H9 (cell line): ENCODE measurements around the gene ATRN. TPM values are rescaled to one million over a fixed set of nuclear protein-coding genes. Genes with fewer than 3 reads are reported as not detected.

Experiments used
- DNase-seq: peaks from one replicate; pipeline ENCODE4 v3.0.0-alpha.2; 2017
- H2AFZ ChIP-seq: one replicate; pipeline ENCODE4 v1.6.1; 2013; ENCODE audit warnings: mild to moderate bottlenecking, low read length, control low read depth, moderate library complexity
- H2AK5ac ChIP-seq: 2 replicates; pipeline ENCODE4 v1.6.1; 2013; ENCODE audit warnings: low read length, control low read depth, mixed read lengths; ENCODE audit not compliant: insufficient read length
- H2BK120ac ChIP-seq: one replicate; pipeline ENCODE4 v1.6.1; 2013; ENCODE audit warnings: low read depth, mild to moderate bottlenecking, low read length, control low read depth, inconsistent platforms; ENCODE audit not compliant: poor library complexity, severe bottlenecking
- H2BK12ac ChIP-seq: 2 replicates; pipeline ENCODE4 v1.6.1; 2013; ENCODE audit warnings: low read length, control low read depth, mixed read lengths, low read depth; ENCODE audit not compliant: insufficient read length
- H2BK15ac ChIP-seq: 2 replicates; pipeline ENCODE4 v1.6.1; 2013; ENCODE audit warnings: low read depth, low read length, control low read depth
- H2BK20ac ChIP-seq: one replicate; pipeline ENCODE4 v1.6.1; 2013; ENCODE audit warnings: low read depth, mild to moderate bottlenecking, low read length, control low read depth, inconsistent platforms; ENCODE audit not compliant: poor library complexity, severe bottlenecking
- H2BK5ac ChIP-seq: 2 replicates; pipeline ENCODE4 v1.6.1; 2013; ENCODE audit warnings: low read length, control low read depth, mixed read lengths; ENCODE audit not compliant: insufficient read length
- H3K14ac ChIP-seq: 2 replicates; pipeline ENCODE4 v1.6.1; 2013; ENCODE audit warnings: low read length, control low read depth; ENCODE audit not compliant: insufficient read depth
- H3K18ac ChIP-seq: 2 replicates; pipeline ENCODE4 v1.6.1; 2013; ENCODE audit warnings: low read depth, mild to moderate bottlenecking, mixed read lengths, low read length, control low read depth; ENCODE audit not compliant: insufficient read length
- H3K23ac ChIP-seq: 2 replicates; pipeline ENCODE4 v1.6.1; 2013; ENCODE audit warnings: low read length, control low read depth, mixed read lengths, low read depth; ENCODE audit not compliant: insufficient read length
- H3K23me2 ChIP-seq: 2 replicates; pipeline ENCODE4 v1.6.1; 2013; ENCODE audit warnings: low read depth, mild to moderate bottlenecking, mixed read lengths, low read length, control low read depth; ENCODE audit not compliant: insufficient read length, poor library complexity, severe bottlenecking
- H3K27ac ChIP-seq: 2 replicates; pipeline ENCODE4 v1.5.1; 2013; ENCODE audit warnings: low read length, control low read depth, mixed read lengths, low read depth; ENCODE audit not compliant: insufficient read length
- H3K27me3 ChIP-seq: 2 replicates; pipeline ENCODE4 v1.6.1; 2013; ENCODE audit warnings: low read length, control low read depth, inconsistent platforms; ENCODE audit not compliant: insufficient read depth
- H3K4ac ChIP-seq: 2 replicates; pipeline ENCODE4 v1.6.1; 2013; ENCODE audit warnings: low read depth, mild to moderate bottlenecking, control low read depth, inconsistent platforms, low read length, moderate library complexity
- H3K4me1 ChIP-seq: 2 replicates; pipeline ENCODE4 v1.6.1; 2013; ENCODE audit warnings: low read length, control low read depth, inconsistent platforms; ENCODE audit not compliant: insufficient read depth
- H3K4me2 ChIP-seq: 2 replicates; pipeline ENCODE4 v1.6.1; 2013; ENCODE audit warnings: low read length, control low read depth, mixed read lengths; ENCODE audit not compliant: insufficient read length, insufficient read depth
- H3K56ac ChIP-seq: 2 replicates; pipeline ENCODE4 v1.6.1; 2013; ENCODE audit warnings: low read depth, mild to moderate bottlenecking, mixed read lengths, low read length, control low read depth; ENCODE audit not compliant: insufficient read length
- H3K79me1 ChIP-seq: 2 replicates; pipeline ENCODE4 v1.6.1; 2013; ENCODE audit warnings: low read depth, mild to moderate bottlenecking, moderate library complexity, low read length, control low read depth, inconsistent platforms; ENCODE audit not compliant: insufficient read depth, poor library complexity, severe bottlenecking
- H3K79me2 ChIP-seq: 2 replicates; pipeline ENCODE4 v1.6.1; 2013; ENCODE audit warnings: low read length, control low read depth, inconsistent platforms; ENCODE audit not compliant: insufficient read depth
- H3K9ac ChIP-seq: 2 replicates; pipeline ENCODE4 v1.6.1; 2013; ENCODE audit warnings: low read length, control low read depth, mixed read lengths; ENCODE audit not compliant: insufficient read length; ENCODE audit errors: extremely low read depth
- H3K9me3 ChIP-seq: one replicate; pipeline ENCODE4 v1.6.1; 2013; ENCODE audit warnings: low read depth, low read length, inconsistent platforms; ENCODE audit not compliant: control insufficient read depth
- H3T11ph ChIP-seq: one replicate; pipeline ENCODE4 v1.6.1; 2013; ENCODE audit warnings: mild to moderate bottlenecking, low read length, control low read depth, inconsistent platforms
- H4K20me1 ChIP-seq: one replicate; pipeline ENCODE4 v1.6.1; 2013; ENCODE audit not compliant: control insufficient read depth, insufficient read length, insufficient read depth
- H4K5ac ChIP-seq: 2 replicates; pipeline ENCODE4 v1.6.1; 2013; ENCODE audit warnings: low read depth, mild to moderate bottlenecking, mixed read lengths, low read length, control low read depth; ENCODE audit not compliant: insufficient read length
- H4K8ac ChIP-seq: replicated peaks from 2 replicates; pipeline ENCODE4 v1.6.1; 2013; ENCODE audit warnings: low read length, control low read depth, mixed read lengths, low read depth; ENCODE audit not compliant: insufficient read length
- H4K91ac ChIP-seq: 2 replicates; pipeline ENCODE4 v1.6.1; 2013; ENCODE audit warnings: low read depth, mild to moderate bottlenecking, moderate library complexity, mixed read lengths, low read length, control low read depth; ENCODE audit not compliant: insufficient read length
- H3K27ac Mint-ChIP-seq, 3 experiments: 2 replicates in 2 of 3; 3 replicates in 1 of 3; pipeline ENCODE4 v1.8.0; 2020 to 2021; ENCODE audit warnings: mixed read lengths in 3 of 3, mild to moderate bottlenecking in 1 of 3, moderate library complexity in 1 of 3
- H3K27me3 Mint-ChIP-seq: 2 replicates; pipeline ENCODE4 v1.8.0; 2021; ENCODE audit warnings: low read depth, mild to moderate bottlenecking, moderate library complexity, mixed read lengths
- H3K36me3 Mint-ChIP-seq, 3 experiments: 2 replicates in 2 of 3; 3 replicates in 1 of 3; pipeline ENCODE4 v1.8.0; 2020 to 2021; ENCODE audit warnings: low read depth in 3 of 3, mixed read lengths in 3 of 3; ENCODE audit not compliant: insufficient read depth in 1 of 3
- H3K4me1 Mint-ChIP-seq, 2 experiments: 2 replicates each; pipeline ENCODE4 v1.8.0; 2020; ENCODE audit warnings: mixed read lengths in 2 of 2
- H3K4me3 Mint-ChIP-seq, 2 experiments: 2 replicates in 1 of 2; 3 replicates in 1 of 2; pipeline ENCODE4 v1.8.0; 2020 to 2021; ENCODE audit warnings: mild to moderate bottlenecking in 2 of 2, mixed read lengths in 2 of 2, moderate library complexity in 1 of 2
- H3K9me3 Mint-ChIP-seq, 2 experiments: 2 replicates in 1 of 2; 3 replicates in 1 of 2; pipeline ENCODE4 v1.8.0; 2020; ENCODE audit warnings: mild to moderate bottlenecking in 2 of 2, mixed read lengths in 2 of 2, moderate library complexity in 1 of 2
- CTCF ChIP-seq: fragments of 200-600 bp; sonication (generic); conservative IDR thresholded peaks from 3 replicates; pipeline ENCODE4 v1.8.0; 2021; ENCODE audit warnings: antibody characterized with exemption, mild to moderate bottlenecking
- WGBS: extraction: QIAGEN DNeasy Blood & Tissue Kit; methylation state at CpG from one replicate; pipeline ENCODE4 v1.1.7; 2013; ENCODE audit warnings: missing lambda C conversion rate, low lambda C conversion rate, mixed read lengths; ENCODE audit not compliant: insufficient read length; ENCODE audit errors: extremely low coverage; 5-methylcytosine and 5-hydroxymethylcytosine counted together
- total RNA-seq: library from RNA; stranded (reverse); gene quantifications from 2 replicates; pipeline ENCODE4 v1.2.1, GENCODE V29; 2021

Gene ATRN
- total RNA-seq, 1 experiment from 2014 or later: 23.1 TPM

- peaks cover 0 to 4% of the 10 kb centered on the region in 2 experiments; a peak in 1 of 5 replicates for H3K9me3 Mint-ChIP-seq
- Histone ChIP-seq H3K23ac (no peak overlapping the region), H3T11ph (no peak overlapping the region), H3K79me2 (no peaks in the 10 kb centered on the region), H4K20me1 (no peaks in the 10 kb centered on the region), H3K23me2 (no peaks in the 10 kb centered on the region), H3K4me2 (no peak overlapping the region), H3K4ac (no peak overlapping the region), H2BK20ac (no peak overlapping the region), H3K79me1 (no peaks in the 10 kb centered on the region), H3K56ac (no peak overlapping the region), H4K5ac (no peak overlapping the region), H3K27me3 (0 out of 2 replicates have a peak, but pooled peaks cover 2% of the 10 kb centered on the region), H3K14ac (no peak overlapping the region; the same call in 1 of the 2 replicates), H2AK5ac (no peak overlapping the region), H4K91ac (no peak overlapping the region), H4K8ac (no peak overlapping the region), H3K4me1 (no peaks in the 10 kb centered on the region), H2AFZ (no peak overlapping the region), H2BK15ac (no peak overlapping the region), H2BK12ac (no peak overlapping the region), H3K18ac (no peak overlapping the region), H3K27ac (no peak overlapping the region), H2BK120ac (no peak overlapping the region), H3K9me3 (no peaks in the 10 kb centered on the region), H3K9ac (no peak overlapping the region), H2BK5ac (no peak overlapping the region)
- no CpG with 5 or more reads among the region's 6 CpGs for WGBS
- H3K27ac Mint-ChIP-seq: peak overlapping the region in 2 of 3 experiments; percentile 34 to 76; a peak in 3 of 7 replicates
- TF ChIP-seq CTCF: peak; percentile 51
- H3K4me3 Mint-ChIP-seq: no peak overlapping the region
- H3K4me1 Mint-ChIP-seq: peaks cover 16 to 26% of the 10 kb centered on the region in 2 experiments
- peak; percentile 60 for DNase-seq
- H3K36me3 Mint-ChIP-seq: 0 out of 7 replicates have a peak, but pooled peaks cover 0 to 3% (median 0%) of the 10 kb centered on the region in 3 experiments
- peaks cover 25% of the 10 kb centered on the region for H3K27me3 Mint-ChIP-seq
Measured at GRCh38 chr20:3670511-3670910, 199.7 kb downstream of the ATRN start.
